Measurements from ENCODE around the gene SPATA31C1.

The SPATA31C1 gene

DNA sequence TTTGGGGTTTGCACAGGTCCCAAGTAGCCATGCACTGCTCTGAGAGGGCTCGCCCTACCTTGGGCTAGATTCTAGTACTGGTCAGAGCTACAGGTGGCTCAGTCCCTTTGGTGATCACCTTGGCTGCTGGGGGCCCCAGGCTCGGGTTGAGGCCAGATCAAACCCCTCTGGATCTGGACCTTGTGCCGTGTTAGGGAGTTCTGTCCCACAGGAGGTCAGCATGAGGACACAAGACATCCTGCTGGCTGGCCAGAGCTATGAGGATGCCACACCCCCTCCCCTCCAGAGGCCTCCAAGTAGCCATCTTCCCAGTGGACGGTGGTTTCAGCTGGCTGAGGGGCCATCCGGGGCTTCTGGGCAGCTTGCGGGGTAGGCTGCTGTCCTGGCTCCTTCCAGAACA lies 46.0 kb downstream of the SPATA31C1 start:
- TF ChIP-seq, protein P1, sequence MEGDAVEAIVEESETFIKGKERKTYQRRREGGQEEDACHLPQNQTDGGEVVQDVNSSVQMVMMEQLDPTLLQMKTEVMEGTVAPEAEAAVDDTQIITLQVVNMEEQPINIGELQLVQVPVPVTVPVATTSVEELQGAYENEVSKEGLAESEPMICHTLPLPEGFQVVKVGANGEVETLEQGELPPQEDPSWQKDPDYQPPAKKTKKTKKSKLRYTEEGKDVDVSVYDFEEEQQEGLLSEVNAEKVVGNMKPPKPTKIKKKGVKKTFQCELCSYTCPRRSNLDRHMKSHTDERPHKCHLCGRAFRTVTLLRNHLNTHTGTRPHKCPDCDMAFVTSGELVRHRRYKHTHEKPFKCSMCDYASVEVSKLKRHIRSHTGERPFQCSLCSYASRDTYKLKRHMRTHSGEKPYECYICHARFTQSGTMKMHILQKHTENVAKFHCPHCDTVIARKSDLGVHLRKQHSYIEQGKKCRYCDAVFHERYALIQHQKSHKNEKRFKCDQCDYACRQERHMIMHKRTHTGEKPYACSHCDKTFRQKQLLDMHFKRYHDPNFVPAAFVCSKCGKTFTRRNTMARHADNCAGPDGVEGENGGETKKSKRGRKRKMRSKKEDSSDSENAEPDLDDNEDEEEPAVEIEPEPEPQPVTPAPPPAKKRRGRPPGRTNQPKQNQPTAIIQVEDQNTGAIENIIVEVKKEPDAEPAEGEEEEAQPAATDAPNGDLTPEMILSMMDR (IDR thresholded peaks at IDR 0.05; ENCODE audit: low read depth, low read length) = no peak
- Histone ChIP-seq H3K9me3 (ENCODE audit: severe bottlenecking) (no peaks in the 10 kb centered on the region), H3K27ac (no peak overlapping the region), H3K27me3 (ENCODE audit: insufficient read depth, low read depth, severe bottlenecking) (no peaks in the 10 kb centered on the region), H3K36me3 (no peaks in the 10 kb centered on the region; the same call in 1 of the 2 replicates), H3K4me3 (ENCODE audit: low read depth, low read length) (no peak overlapping the region)
- no peak for DNase-seq

DNA sequence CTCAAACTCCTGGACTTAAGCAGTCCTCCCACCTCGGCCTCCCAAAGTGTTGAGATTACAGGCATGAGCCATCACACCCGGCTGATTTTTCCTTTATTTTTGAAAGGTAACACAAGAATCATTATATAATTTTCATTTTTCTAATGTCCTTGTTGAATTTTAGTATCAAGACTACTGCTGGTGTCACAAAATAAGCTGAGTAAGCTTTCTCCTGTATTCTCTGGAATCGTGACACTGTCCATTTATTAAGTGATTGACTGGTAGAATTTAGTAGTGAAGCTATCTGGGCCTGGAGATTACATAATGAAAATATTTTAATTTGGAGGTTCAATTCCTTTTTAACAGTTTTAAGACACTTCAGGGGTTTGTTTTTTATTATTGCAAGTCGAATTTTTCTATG lies 47.1 kb downstream of the SPATA31C1 start:
- Histone ChIP-seq H3K4me3 (ENCODE audit: low read depth, low read length) (no peak overlapping the region), H3K27ac (no peak overlapping the region), H3K9me3 (ENCODE audit: severe bottlenecking) (no peaks in the 10 kb centered on the region), H3K36me3 (peaks cover 3% of the 10 kb centered on the region; the same call in 1 of the 2 replicates), H3K27me3 (ENCODE audit: insufficient read depth, low read depth, severe bottlenecking) (no peaks in the 10 kb centered on the region)
- no peak for DNase-seq
- TF ChIP-seq, protein P1 (IDR thresholded peaks at IDR 0.05; ENCODE audit: low read depth, low read length) = no peak

DNA sequence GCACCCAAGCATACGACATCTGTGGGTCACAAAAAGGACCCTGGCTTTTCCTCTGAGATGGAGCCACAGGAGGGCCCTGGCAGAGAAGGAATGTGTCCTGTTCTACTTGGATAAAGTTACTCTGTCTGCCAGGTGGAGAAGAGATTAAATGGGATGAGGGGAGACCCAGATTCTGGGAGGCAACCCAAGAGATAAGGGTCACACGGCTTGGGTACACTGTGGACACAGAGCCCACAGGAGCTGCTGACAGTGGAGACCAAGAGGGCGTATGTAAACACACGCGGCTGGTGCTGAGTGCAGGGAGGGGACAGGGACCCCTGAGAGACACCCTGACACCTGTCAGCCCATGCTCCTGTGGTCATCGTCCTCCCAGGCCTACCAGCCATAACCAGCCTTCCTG lies 50.4 kb downstream of the SPATA31C1 start:
- no peak for DNase-seq
- TF ChIP-seq, protein P1 (IDR thresholded peaks at IDR 0.05; ENCODE audit: low read depth, low read length) = no peak
- Histone ChIP-seq H3K4me3 (ENCODE audit: low read depth, low read length) (no peak overlapping the region), H3K9me3 (ENCODE audit: severe bottlenecking) (no peaks in the 10 kb centered on the region), H3K27me3 (ENCODE audit: insufficient read depth, low read depth, severe bottlenecking) (no peaks in the 10 kb centered on the region), H3K27ac (no peak overlapping the region), H3K36me3 (peaks cover 3% of the 10 kb centered on the region; the same call in 1 of the 2 replicates)

DNA sequence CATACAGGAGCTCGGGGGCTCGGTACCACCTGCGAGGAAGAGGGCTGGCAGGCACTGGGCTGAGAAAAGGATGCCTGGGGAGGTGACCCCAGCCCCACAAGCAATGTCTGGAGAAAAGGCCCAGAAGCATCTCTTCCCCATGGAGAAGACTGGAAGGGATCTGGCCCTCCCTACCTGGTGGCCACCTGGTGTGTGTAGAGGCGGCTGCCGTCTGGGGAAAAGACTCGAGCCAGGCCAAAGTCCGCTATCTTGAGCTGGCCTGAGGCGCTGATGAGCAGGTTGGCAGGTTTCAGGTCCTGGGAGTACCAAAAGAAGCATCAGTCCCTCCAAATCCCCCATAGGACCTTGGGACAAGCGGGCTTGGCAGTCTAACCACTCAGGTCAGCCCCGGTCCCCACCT lies 52.8 kb downstream of the SPATA31C1 start:
- no peak for DNase-seq

GRCh38 chr9:87973122-87973521 lies 55.4 kb downstream of the SPATA31C1 start:
- TF ChIP-seq, protein P1 (IDR thresholded peaks at IDR 0.05; ENCODE audit: low read depth, low read length) = no peak
- Histone ChIP-seq H3K9me3 (ENCODE audit: severe bottlenecking) (no peaks in the 10 kb centered on the region), H3K27me3 (ENCODE audit: insufficient read depth, low read depth, severe bottlenecking) (no peaks in the 10 kb centered on the region), H3K4me3 (ENCODE audit: low read depth, low read length) (no peak overlapping the region), H3K36me3 (0 out of 2 replicates have a peak, but pooled peaks cover 3% of the 10 kb centered on the region), H3K27ac (no peak overlapping the region)
- DNase-seq = no peak

More for the DNA sequence above, 52.8 kb downstream of the SPATA31C1 start:
- no peaks in the 10 kb centered on the region for H3K27me3 ChIP-seq (ENCODE audit: insufficient read depth, low read depth, severe bottlenecking)
- no peak overlapping the region for H3K27ac ChIP-seq
- no peak overlapping the region for H3K4me3 ChIP-seq (ENCODE audit: low read depth, low read length)
- no peaks in the 10 kb centered on the region for H3K9me3 ChIP-seq (ENCODE audit: severe bottlenecking)
- H3K36me3 ChIP-seq = peaks cover 3% of the 10 kb centered on the region; the same call in 1 of the 2 replicates
- TF ChIP-seq, protein P1 (IDR thresholded peaks at IDR 0.05; ENCODE audit: low read depth, low read length) = no peak
